NOMO-1 treated with dmso at 0.1 percent for 144 hours (cell line): ENCODE measurements around the gene PDE4D.

Source experiments
- DNase-seq: peaks from one replicate; lab custom pipeline; 2025; ENCODE audit not compliant: unreplicated experiment; lab: John Stamatoyannopoulos, UW

The PDE4D gene

GRCh38 chr5:59098743-59099142, 794.8 kb downstream of the PDE4D start:
- no peak for DNase-seq

- no peak for DNase-seq
Observed at GRCh38 chr5:59097712-59098111, 795.8 kb downstream of the PDE4D start.

- no peak for DNase-seq
Observed at GRCh38 chr5:59097116-59097515, 796.4 kb downstream of the PDE4D start.

GRCh38 chr5:59095480-59095879, 798.0 kb downstream of the PDE4D start:
- DNase-seq = no peak

- no peak for DNase-seq
Observed at GRCh38 chr5:59094864-59095263, 798.7 kb downstream of the PDE4D start.

- no peak for DNase-seq
Observed at GRCh38 chr5:59093329-59093728, 800.2 kb downstream of the PDE4D start.

GRCh38 chr5:59092758-59093157, 800.8 kb downstream of the PDE4D start:
- DNase-seq = no peak

GRCh38 chr5:59091965-59092364, 801.6 kb downstream of the PDE4D start:
- DNase-seq = no peak

GRCh38 chr5:59090323-59090722, 803.2 kb downstream of the PDE4D start:
- no peak for DNase-seq

GRCh38 chr5:59089767-59090166, 803.8 kb downstream of the PDE4D start:
- DNase-seq = no peak

- no peak for DNase-seq
Observed at GRCh38 chr5:59088546-59088945, 805.0 kb downstream of the PDE4D start.

- DNase-seq = no peak
Observed at GRCh38 chr5:59086024-59086423, 807.5 kb downstream of the PDE4D start.

- no peak for DNase-seq
Observed at GRCh38 chr5:59081693-59082092, 811.8 kb downstream of the PDE4D start.

- DNase-seq = no peak
Observed at GRCh38 chr5:59079622-59080620, 813.6 kb downstream of the PDE4D start.

- no peak for DNase-seq
Observed at GRCh38 chr5:59071755-59072549, 821.6 kb downstream of the PDE4D start.

GRCh38 chr5:59069438-59070079, 824.0 kb downstream of the PDE4D start:
- no peak for DNase-seq

- no peak for DNase-seq
Observed at GRCh38 chr5:59067956-59068656, 825.4 kb downstream of the PDE4D start.

- no peak for DNase-seq
Observed at GRCh38 chr5:59066367-59067163, 827.0 kb downstream of the PDE4D start.

- DNase-seq = no peak
Observed at GRCh38 chr5:59065554-59065953, 828.0 kb downstream of the PDE4D start.

GRCh38 chr5:59064293-59064692, 829.2 kb downstream of the PDE4D start:
- no peak for DNase-seq
